ENCODE data around the gene FAM168A.

GRCh38 chr11:73596547-73596946, 1.4 kb downstream of the FAM168A start:
- TF ChIP-seq CTCF (IDR thresholded peaks at IDR 0.05) (no peak), POLR2A (IDR thresholded peaks at IDR 0.05) (no peak)

Measured in lower leg skin (tissue), 3 donors.